OCI-LY7 (cell line): ENCODE results near the gene KLB. TPM values are rescaled to one million over a fixed set of nuclear protein-coding genes. Genes with fewer than 3 reads are reported as not detected.
"Not testable (repeated sequence)": the region's sequence is repeated elsewhere in the genome, so short reads cannot be mapped to it uniquely, and the experiment has no call there.

Experiments used
- BruUV-seq: library from RNA; stranded (reverse); fragments of 400-500 nt; replicated peaks from 2 replicates; lab custom pipeline; 2021; lab: Mats Ljungman, UMichigan
- CTCF ChIA-PET: fragments of 300-600 bp; sonication (Branson Sonifier 250); formaldehyde crosslinking; loops from one replicate; lab custom pipeline; 2022; ENCODE audit warnings: antibody characterized with exemption; ENCODE audit not compliant: unreplicated experiment; lab: Charles Lee
- POLR2A ChIA-PET: fragments of 300-600 bp; sonication (Branson Sonifier 250); formaldehyde crosslinking; loops from one replicate; lab custom pipeline; 2022; ENCODE audit warnings: antibody characterized with exemption; lab: Charles Lee
- DNase-seq: peaks from one replicate; pipeline ENCODE4 v3.0.0-alpha.2; 2015; ENCODE audit warnings: low spot score
- H2AFZ ChIP-seq: fragments of 200-600 bp; sonication (generic), shearing (Covaris generic); 2 replicates; pipeline ENCODE4 v1.6.1; 2014; ENCODE audit warnings: mild to moderate bottlenecking, antibody characterized with exemption, low read length, moderate library complexity
- H3K27ac ChIP-seq: fragments of 200-600 bp; sonication (generic); 2 replicates; pipeline ENCODE4 v1.5.1; 2014; ENCODE audit warnings: mixed run types, low read depth, mild to moderate bottlenecking, moderate library complexity, low read length, inconsistent platforms; ENCODE audit not compliant: poor library complexity, severe bottlenecking
- H3K36me3 ChIP-seq: fragments of 200-600 bp; sonication (generic); 2 replicates; pipeline ENCODE4 v1.6.1; 2014; ENCODE audit warnings: mild to moderate bottlenecking, antibody characterized with exemption, low read length, moderate library complexity, mixed read lengths; ENCODE audit not compliant: insufficient read depth
- H3K4me1 ChIP-seq: fragments of 200-600 bp; sonication (generic); 2 replicates; pipeline ENCODE4 v1.5.1; 2014; ENCODE audit warnings: mild to moderate bottlenecking, low read length; ENCODE audit not compliant: insufficient read depth, poor library complexity, severe bottlenecking
- H3K4me2 ChIP-seq: fragments of 200-600 bp; sonication (generic); 2 replicates; pipeline ENCODE4 v1.6.1; 2014; ENCODE audit warnings: mild to moderate bottlenecking, low read length
- H3K4me3 ChIP-seq: fragments of 200-600 bp; sonication (generic); 2 replicates; pipeline ENCODE4 v1.5.1; 2014; ENCODE audit warnings: mild to moderate bottlenecking, low read depth, low read length; ENCODE audit not compliant: poor library complexity, severe bottlenecking
- H3K79me2 ChIP-seq: fragments of 200-600 bp; sonication (generic); 2 replicates; pipeline ENCODE4 v1.6.1; 2016; ENCODE audit warnings: low read depth, mild to moderate bottlenecking, low read length, moderate library complexity, mixed read lengths; ENCODE audit not compliant: insufficient read depth
- H3K9me2 ChIP-seq: fragments of 200-600 bp; sonication (generic); 2 replicates; pipeline ENCODE4 v1.6.1; 2016; ENCODE audit warnings: mild to moderate bottlenecking, low read length, mixed read lengths; ENCODE audit not compliant: insufficient read depth
- H3K9me3 ChIP-seq: fragments of 200-600 bp; sonication (generic); 2 replicates; pipeline ENCODE4 v1.6.1; 2014; ENCODE audit warnings: mild to moderate bottlenecking, mixed run types, low read length, mixed read lengths
- H4K20me1 ChIP-seq: fragments of 200-600 bp; sonication (generic); 2 replicates; pipeline ENCODE4 v1.6.1; 2014; ENCODE audit warnings: mild to moderate bottlenecking, antibody characterized with exemption, low read length, moderate library complexity, mixed read lengths; ENCODE audit not compliant: insufficient read depth
- CTCF ChIP-seq: fragments of 200-600 bp; sonication (generic); conservative IDR thresholded peaks from 2 replicates; pipeline ENCODE4 v1.5.1; 2014; ENCODE audit warnings: mild to moderate bottlenecking, antibody characterized with exemption, low read length, moderate library complexity, mixed read lengths
- EZH2phosphoT487 ChIP-seq: fragments of 200-600 bp; sonication (generic); IDR thresholded peaks from 2 replicates; pipeline ENCODE4 v1.6.1; 2018; ENCODE audit warnings: low read depth, borderline replicate concordance, mild to moderate bottlenecking, mixed run types, antibody characterized with exemption, low read length, moderate library complexity, mixed read lengths
- intact Hi-C: fragments of 100-400 bp; cut with micrococcal nuclease; formaldehyde crosslinking; loops from one replicate; pipeline ENCODE4 v1.10.0; 2022; ENCODE audit not compliant: unreplicated experiment
- total RNA-seq, 2 experiments: library from RNA; depleted of rRNA in 1 of 2; stranded (reverse); fragments of >200 nt in 1 of 2; shearing (Covaris generic) in 1 of 2; gene quantifications; 2 replicates each; pipeline ENCODE4 v1.2.3, GENCODE V29; 2014 to 2022

KLB gene
- total RNA-seq, 2 experiments from 2014 or later = not detected

GRCh38 chr4:39456946-39457763 lies 50.4 kb downstream of the KLB start:
- H2AFZ ChIP-seq = no peak overlapping the region
- no peak for DNase-seq
- peaks cover 77% of the 10 kb centered on the region for H3K79me2 ChIP-seq
- H3K9me2 ChIP-seq = no peaks in the 10 kb centered on the region
- TF ChIP-seq EZH2phosphoT487 (no peak), CTCF (no peak)
- H3K4me2 ChIP-seq = peak overlapping the region; percentile 83
- no TSS peak for BruUV-seq
- H3K4me1 ChIP-seq = peaks cover 43% of the 10 kb centered on the region
- no peaks in the 10 kb centered on the region for H3K9me3 ChIP-seq
- peaks cover 39% of the 10 kb centered on the region for H4K20me1 ChIP-seq
- CTCF ChIA-PET = no interaction called here
- intact Hi-C loops = loop anchor here (5.0 to 10.0 kb wide), 3 partner anchors 95 to 750 kb away; no protein-coding TSS in a partner anchor
- peak overlapping the region; percentile 87 for H3K27ac ChIP-seq
- POLR2A ChIA-PET = interaction anchor here (0.6 to 1.7 kb wide), 9 partner anchors 9 to 1605 kb away, joined by 3 to 10 read pairs (median 5); partner anchors contain the start of gene UGDH
- peak overlapping the region; percentile 82 for H3K4me3 ChIP-seq
- H3K36me3 ChIP-seq = peaks cover 80% of the 10 kb centered on the region

- peaks cover 38% of the 10 kb centered on the region for H3K4me1 ChIP-seq
- not testable (repeated sequence) for BruUV-seq, H3K9me2 ChIP-seq, H3K9me3 ChIP-seq, DNase-seq
- CTCF ChIA-PET = interaction anchor here (0.5 kb wide), 1 partner anchor 843 kb away, joined by 3 read pairs; no protein-coding TSS in a partner anchor
- peak overlapping the region; percentile 83 for H3K4me2 ChIP-seq
- peaks cover 32% of the 10 kb centered on the region for H4K20me1 ChIP-seq
- peaks cover 80% of the 10 kb centered on the region for H3K36me3 ChIP-seq
- peak overlapping the region; percentile 43; the same call in 1 of the 2 replicates for H2AFZ ChIP-seq
- intact Hi-C loops = loop anchor here (5.0 to 10.0 kb wide), 3 partner anchors 96 to 749 kb away; no protein-coding TSS in a partner anchor
- POLR2A ChIA-PET = interaction anchor here (0.6 to 1.7 kb wide), 8 partner anchors 10 to 858 kb away, joined by 3 to 10 read pairs (median 4); partner anchors contain the start of gene UGDH
- peak overlapping the region; percentile 87 for H3K27ac ChIP-seq
- H3K4me3 ChIP-seq = peak overlapping the region; percentile 82
- peaks cover 73% of the 10 kb centered on the region for H3K79me2 ChIP-seq
Observed at GRCh38 chr4:39458161-39458504, 51.4 kb downstream of the KLB start.

- peak within 1 kb of the TSS; percentile 87 for H3K27ac ChIP-seq
- H3K9me3 ChIP-seq = no peaks in the 10 kb centered on the region
- peak within 1 kb of the TSS; percentile 82 for H3K4me3 ChIP-seq
- POLR2A ChIA-PET = interaction anchor here (0.6 to 1.7 kb wide), 8 partner anchors 10 to 858 kb away, joined by 3 to 5 read pairs (median 4); partner anchors contain the start of gene UGDH
- H4K20me1 ChIP-seq = peaks cover 28% of the 10 kb centered on the region
- peaks cover 67% of the 10 kb centered on the region for H3K79me2 ChIP-seq
- no peaks in the 10 kb centered on the region for H3K9me2 ChIP-seq
- BruUV-seq = no TSS peak
- CTCF ChIA-PET = interaction anchor here (0.5 to 0.6 kb wide), 2 partner anchors 10 to 843 kb away, joined by 3 read pairs; no protein-coding TSS in a partner anchor
- peak within 1 kb of the TSS; percentile 43; the same call in 1 of the 2 replicates for H2AFZ ChIP-seq
- DNase-seq = peak; percentile 99
- peaks cover 80% of the 10 kb centered on the region for H3K36me3 ChIP-seq
- peak within 1 kb of the TSS; percentile 83 for H3K4me2 ChIP-seq
- peaks cover 38% of the 10 kb centered on the region for H3K4me1 ChIP-seq
- intact Hi-C loops = loop anchor here (5.0 to 10.0 kb wide), 3 partner anchors 96 to 749 kb away; no protein-coding TSS in a partner anchor
- TF ChIP-seq CTCF = no peak
Observed at GRCh38 chr4:39458505-39459300, 52.0 kb downstream of the KLB start, which contains the start of the genes LIAS and RPL9. LIAS (plus strand) TSS chr4:39459056; CDS start chr4:39459118, 62 bp downstream. RPL9 (minus strand) TSS chr4:39458922; CDS start chr4:39458439, 483 bp downstream.
